ENCODE results near the gene TNRC6C.
"Not testable (repeated sequence)": the region's sequence is repeated elsewhere in the genome, so short reads cannot be mapped to it uniquely, and the experiment has no call there.

TNRC6C gene

DNA sequence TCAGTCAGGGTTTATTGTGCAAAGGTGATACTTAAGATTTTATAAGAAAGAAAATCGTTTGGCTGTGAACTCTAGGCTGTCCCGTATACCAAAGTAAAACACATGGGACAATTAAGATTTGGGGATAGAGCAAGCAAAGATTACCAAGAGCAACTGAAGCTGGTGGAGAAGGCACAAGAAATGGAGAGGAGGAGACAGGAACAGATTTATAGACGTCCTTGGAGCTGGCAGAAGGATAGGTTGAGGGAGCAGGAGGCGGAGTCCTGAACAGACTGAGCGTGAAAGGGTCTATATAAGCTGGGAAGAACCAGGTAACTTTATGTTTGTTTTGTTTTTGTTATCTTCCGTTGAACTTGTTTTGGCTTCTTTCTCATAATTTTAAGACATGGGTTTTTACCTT lies 3.8 kb downstream of the TNRC6C start:
- TF ChIP-seq, protein P1, sequence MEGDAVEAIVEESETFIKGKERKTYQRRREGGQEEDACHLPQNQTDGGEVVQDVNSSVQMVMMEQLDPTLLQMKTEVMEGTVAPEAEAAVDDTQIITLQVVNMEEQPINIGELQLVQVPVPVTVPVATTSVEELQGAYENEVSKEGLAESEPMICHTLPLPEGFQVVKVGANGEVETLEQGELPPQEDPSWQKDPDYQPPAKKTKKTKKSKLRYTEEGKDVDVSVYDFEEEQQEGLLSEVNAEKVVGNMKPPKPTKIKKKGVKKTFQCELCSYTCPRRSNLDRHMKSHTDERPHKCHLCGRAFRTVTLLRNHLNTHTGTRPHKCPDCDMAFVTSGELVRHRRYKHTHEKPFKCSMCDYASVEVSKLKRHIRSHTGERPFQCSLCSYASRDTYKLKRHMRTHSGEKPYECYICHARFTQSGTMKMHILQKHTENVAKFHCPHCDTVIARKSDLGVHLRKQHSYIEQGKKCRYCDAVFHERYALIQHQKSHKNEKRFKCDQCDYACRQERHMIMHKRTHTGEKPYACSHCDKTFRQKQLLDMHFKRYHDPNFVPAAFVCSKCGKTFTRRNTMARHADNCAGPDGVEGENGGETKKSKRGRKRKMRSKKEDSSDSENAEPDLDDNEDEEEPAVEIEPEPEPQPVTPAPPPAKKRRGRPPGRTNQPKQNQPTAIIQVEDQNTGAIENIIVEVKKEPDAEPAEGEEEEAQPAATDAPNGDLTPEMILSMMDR (IDR thresholded peaks at IDR 0.05; ENCODE audit: low read depth, low read length), result no peak
- no peak overlapping the region for H3K4me3 ChIP-seq (replicated peaks in 1 of 2; ENCODE audit: low read depth in 2 of 2, low read length in 2 of 2)
- DNase-seq (ENCODE audit: low read depth in 2 of 2), result no peak

DNA sequence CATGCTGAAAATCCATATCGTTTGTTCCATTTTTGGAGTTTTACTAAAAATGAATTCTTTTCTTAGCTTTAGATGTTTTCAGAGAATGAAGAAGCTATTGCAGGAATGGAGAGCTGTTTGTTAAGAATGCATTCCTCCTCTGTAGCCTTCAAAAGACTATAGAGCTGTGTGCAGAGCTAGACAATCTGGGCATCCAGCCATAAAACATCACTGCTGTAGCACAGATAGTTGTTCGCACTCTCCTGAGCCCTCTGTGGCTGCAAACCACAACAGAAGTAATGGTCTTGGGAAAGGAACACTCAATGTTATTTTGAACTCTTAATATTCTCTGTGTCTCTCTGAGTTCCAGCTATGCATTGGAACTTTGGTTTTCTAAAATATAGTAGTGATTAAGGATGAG lies 4.9 kb downstream of the TNRC6C start:
- H3K4me3 ChIP-seq (replicated peaks in 1 of 2; ENCODE audit: low read depth in 2 of 2, low read length in 2 of 2), result no peak overlapping the region
- DNase-seq (ENCODE audit: low read depth in 2 of 2), result peak; percentile 83 to 94
- TF ChIP-seq, protein P1 (IDR thresholded peaks at IDR 0.05; ENCODE audit: low read depth, low read length), result no peak

DNA sequence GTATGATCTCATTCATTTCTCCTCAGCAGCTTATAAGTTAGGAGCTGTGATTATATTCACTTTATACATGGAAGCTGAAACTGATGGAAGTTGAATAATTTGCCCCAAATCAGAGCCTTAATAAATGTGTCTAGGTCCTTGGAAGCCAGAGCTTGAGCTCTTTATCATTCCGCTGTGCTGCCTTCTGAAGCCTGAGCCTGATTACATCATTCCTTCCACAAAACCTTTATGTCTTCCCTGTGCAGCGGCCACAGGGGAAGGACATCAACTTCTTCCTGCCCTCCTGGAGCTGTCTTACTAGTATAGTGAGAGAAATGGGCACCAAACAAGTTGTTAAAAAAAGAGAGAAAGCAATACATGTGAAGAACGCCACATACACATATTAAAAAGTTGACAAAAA lies 6.8 kb downstream of the TNRC6C start:
- no peak for DNase-seq (ENCODE audit: low read depth in 2 of 2)
- no peak overlapping the region for H3K4me3 ChIP-seq (replicated peaks in 1 of 2; ENCODE audit: low read depth in 2 of 2, low read length in 2 of 2)
- TF ChIP-seq, protein P1 (IDR thresholded peaks at IDR 0.05; ENCODE audit: low read depth, low read length), result no peak

DNA sequence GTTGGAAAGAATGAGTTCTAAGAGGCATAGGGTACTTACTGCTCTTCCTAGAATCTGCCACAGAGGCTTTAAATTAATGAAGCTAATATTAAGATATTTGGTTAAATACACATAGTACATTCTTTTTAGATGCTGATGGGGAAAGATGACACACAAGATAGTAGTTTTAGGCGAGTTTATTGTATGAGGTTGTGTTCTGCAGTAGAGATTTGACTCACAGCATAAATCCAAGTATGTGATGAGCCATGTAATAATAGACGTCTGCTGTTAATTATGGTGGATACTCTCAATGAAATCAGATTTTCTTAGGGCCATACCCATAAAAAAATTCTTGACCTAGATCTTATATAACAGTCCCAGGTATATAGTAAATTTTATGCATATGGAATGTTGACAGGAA lies 8.0 kb downstream of the TNRC6C start:
- no peak for DNase-seq (ENCODE audit: low read depth in 2 of 2)
- TF ChIP-seq, protein P1 (IDR thresholded peaks at IDR 0.05; ENCODE audit: low read depth, low read length), result no peak

DNA sequence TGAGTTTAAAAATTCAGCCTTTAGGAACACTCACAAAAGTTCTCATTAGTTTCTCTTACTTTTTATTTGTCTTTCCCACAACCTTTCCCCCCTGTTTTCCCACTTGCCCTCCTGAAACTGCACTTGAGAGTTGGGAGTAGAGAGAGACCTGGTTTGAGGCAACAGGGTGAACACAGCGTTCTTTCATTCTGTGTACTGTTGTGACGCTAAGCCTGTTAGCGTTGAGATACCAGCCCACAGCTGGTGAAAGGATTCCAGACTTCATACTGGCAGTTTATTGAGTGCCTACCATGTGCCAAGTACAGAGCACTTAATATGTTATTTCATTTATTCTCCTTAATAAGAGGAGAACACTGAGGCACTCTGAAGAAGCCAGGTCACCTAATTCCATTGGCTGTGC lies 10.3 kb downstream of the TNRC6C start:
- TF ChIP-seq, protein P1 (IDR thresholded peaks at IDR 0.05; ENCODE audit: low read depth, low read length), result no peak
- no peak for DNase-seq (ENCODE audit: low read depth in 2 of 2)
- no peak overlapping the region for H3K4me3 ChIP-seq (replicated peaks in 1 of 2; ENCODE audit: low read depth in 2 of 2, low read length in 2 of 2)

More for the DNA sequence above, 8.0 kb downstream of the TNRC6C start:
- H3K4me3 ChIP-seq (replicated peaks in 1 of 2; ENCODE audit: low read depth in 2 of 2, low read length in 2 of 2), result no peak overlapping the region

DNA sequence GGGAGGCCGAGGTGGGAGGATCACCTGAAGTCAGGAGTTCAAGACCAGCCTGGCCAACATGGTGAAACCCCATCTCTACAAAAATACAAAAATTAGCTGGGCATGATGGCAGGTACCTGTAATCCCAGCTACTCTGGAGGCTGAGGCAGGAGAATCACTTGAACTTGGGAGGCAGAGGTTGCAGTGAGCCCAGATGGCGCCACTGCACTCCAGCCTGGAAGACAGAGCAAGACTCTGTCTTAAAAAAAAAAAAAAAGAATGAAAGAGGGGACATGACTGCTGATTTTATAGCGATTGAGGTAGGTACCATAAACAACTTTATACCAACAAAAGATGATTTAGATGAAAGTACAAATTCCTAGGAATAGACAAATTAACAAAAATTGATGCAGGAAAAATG lies 13.8 kb downstream of the TNRC6C start:
- not testable (repeated sequence) for DNase-seq (ENCODE audit: low read depth in 2 of 2)

DNA sequence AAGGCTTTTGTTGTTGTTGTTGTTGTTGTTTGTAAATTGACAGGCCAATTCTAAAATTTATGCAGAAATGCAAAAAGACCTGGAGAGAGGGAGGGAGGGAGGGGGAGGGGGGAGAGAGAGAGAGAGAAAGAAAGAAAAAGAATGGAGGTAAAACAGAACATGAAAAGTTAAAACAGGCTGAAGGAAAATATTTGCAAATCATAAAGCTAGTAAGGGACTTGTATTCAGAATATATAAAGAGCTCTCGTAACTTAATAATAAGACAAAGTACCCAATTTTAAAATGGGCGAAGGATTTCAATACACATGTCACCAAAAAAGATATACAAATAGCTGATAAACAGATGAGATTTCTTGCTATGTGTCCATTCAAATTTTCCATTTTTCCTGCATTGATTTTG lies 15.4 kb downstream of the TNRC6C start:
- no peak for DNase-seq (ENCODE audit: low read depth in 2 of 2)
- no peak overlapping the region for H3K4me3 ChIP-seq (replicated peaks in 1 of 2; ENCODE audit: low read depth in 2 of 2, low read length in 2 of 2)
- TF ChIP-seq, protein P1 (IDR thresholded peaks at IDR 0.05; ENCODE audit: low read depth, low read length), result no peak

More for the DNA sequence above, 13.8 kb downstream of the TNRC6C start:
- H3K4me3 ChIP-seq (replicated peaks in 1 of 2; ENCODE audit: low read depth in 2 of 2, low read length in 2 of 2), result not testable (repeated sequence)

Data from cardiac fibroblast (primary cell).